HFF-Myc (cell line): ENCODE results near the gene ADH6.
A peak's percentile ranks its signal among the peaks of the same experiment; 100 is the strongest.
"Not testable (repeated sequence)": the region's sequence is repeated elsewhere in the genome, so short reads cannot be mapped to it uniquely, and the experiment has no call there.

Experiments used
- DNase-seq: peaks from one replicate; pipeline ENCODE4 v3.0.0-alpha.2; 2011; ENCODE audit warnings: low read depth; ENCODE audit errors: extremely low read depth
- H3K4me3 ChIP-seq: replicated peaks from 2 replicates; pipeline ENCODE4 v1.5.1; 2011; ENCODE audit warnings: low read depth, mild to moderate bottlenecking, control low read depth, low read length
- TF ChIP-seq, protein P1 (sequence below): IDR thresholded peaks from 2 replicates; pipeline ENCODE4 v1.5.1; 2012; ENCODE audit warnings: mild to moderate bottlenecking, low read depth, low read length, control low read depth; ENCODE audit errors: missing control alignments

The ADH6 gene

DNA sequence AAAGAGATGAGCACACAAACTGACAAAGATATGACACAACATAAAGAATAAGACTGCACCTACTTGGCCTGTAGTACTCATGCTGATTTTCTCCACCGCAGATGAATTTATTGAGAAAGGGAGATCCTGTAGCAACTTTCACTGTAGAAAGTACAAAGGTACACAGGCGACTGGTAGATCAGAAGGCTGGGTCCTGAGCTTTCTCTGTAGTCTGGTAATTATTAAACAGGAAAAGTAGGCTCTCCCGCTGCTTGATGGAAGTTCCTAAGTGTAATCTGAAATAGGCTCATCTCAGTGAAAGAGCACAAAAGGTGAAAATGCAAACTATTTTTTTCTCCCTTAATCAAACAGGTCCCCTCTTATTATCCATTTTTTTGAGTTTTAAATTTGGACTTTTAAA is at the start of gene ADH6:
Gene ADH6 (minus strand): TSS at position 175 of the 400 bp plus-strand sequence. CDS start 94 bp downstream, at position 81.
- no peak for DNase-seq
- H3K4me3 ChIP-seq = no peak within 1 kb of the TSS
- TF ChIP-seq, protein P1, sequence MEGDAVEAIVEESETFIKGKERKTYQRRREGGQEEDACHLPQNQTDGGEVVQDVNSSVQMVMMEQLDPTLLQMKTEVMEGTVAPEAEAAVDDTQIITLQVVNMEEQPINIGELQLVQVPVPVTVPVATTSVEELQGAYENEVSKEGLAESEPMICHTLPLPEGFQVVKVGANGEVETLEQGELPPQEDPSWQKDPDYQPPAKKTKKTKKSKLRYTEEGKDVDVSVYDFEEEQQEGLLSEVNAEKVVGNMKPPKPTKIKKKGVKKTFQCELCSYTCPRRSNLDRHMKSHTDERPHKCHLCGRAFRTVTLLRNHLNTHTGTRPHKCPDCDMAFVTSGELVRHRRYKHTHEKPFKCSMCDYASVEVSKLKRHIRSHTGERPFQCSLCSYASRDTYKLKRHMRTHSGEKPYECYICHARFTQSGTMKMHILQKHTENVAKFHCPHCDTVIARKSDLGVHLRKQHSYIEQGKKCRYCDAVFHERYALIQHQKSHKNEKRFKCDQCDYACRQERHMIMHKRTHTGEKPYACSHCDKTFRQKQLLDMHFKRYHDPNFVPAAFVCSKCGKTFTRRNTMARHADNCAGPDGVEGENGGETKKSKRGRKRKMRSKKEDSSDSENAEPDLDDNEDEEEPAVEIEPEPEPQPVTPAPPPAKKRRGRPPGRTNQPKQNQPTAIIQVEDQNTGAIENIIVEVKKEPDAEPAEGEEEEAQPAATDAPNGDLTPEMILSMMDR = no peak

DNA sequence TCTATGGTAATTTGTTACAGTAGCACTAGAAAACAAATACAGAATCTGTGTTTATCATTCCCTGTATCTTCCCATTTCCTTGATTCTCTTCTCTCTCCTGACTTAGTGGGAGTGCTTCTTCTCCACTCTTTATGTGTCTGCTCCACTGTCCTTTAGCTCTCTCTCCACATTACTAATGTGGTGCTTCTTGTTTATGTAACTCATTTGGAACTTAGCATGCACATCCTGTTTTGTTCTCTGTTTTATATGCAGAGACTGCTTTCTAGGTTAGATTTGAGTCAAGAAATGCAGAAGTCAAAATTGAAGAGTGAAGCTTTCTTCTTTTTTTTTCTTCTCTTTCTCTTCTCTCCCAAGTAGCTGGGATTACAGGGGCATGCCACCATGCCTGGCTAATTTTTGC is 45.9 kb upstream of the ADH6 start:
- no peak overlapping the region for H3K4me3 ChIP-seq
- DNase-seq = no peak
- TF ChIP-seq, protein P1 = no peak

DNA sequence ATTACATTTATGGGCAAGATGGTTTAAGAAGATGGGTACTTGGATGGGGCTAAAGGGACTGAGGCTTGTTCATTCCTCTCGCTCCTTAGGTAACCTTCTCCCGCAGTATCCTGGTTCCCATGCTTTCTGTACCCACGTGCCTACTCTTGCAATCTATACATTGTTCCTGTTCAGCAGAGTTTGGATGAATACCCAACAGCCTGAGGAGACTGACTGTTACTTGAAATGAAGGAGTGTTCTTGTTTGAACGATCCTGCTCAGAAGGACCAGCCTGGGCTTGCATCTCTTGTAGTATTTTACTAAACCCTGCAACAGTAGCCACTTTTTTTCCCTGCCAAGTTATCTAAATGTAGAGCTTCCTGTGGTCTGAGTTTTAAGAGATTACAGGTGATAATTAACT is 33.7 kb upstream of the ADH6 start:
- H3K4me3 ChIP-seq = no peak overlapping the region
- TF ChIP-seq, protein P1 = no peak
- DNase-seq = no peak

DNA sequence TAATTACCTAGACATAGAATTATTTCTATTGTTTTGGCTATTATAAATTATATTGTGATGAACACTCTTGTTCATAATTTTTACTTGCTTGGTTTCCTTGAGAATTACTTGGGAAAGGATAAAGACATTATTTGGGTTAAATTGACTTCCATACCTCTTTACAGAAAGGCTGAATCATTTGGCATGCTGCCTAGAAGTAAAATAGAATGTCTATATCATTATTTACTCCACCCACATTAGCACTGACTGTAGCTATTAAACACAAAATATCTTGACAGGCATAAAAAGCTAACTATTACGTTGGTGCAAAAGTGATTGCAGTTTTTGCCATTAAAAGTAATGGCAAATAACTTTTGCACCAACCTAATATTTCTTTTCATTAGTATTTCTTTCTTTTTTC is 29.7 kb upstream of the ADH6 start:
- no peak overlapping the region for H3K4me3 ChIP-seq
- TF ChIP-seq, protein P1 = no peak
- DNase-seq = no peak

DNA sequence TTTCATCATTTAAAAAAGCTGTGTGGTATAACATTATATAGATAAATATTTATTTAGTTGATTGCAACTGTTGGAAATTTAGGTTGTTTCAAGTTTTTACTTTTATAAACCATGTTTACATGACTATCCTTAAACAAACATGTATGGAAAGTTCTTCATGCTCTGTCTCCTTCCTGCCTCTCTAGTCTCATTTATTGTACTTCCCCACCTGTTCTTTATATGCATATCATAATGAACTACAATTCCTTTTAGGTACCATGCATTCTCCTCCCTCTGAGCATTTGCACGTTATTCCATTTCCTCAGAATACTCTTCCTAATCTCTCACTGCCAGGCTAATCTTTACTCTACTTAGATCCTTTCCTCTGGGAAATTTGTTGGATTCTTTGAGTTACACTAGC is 16.9 kb upstream of the ADH6 start:
- no peak overlapping the region for H3K4me3 ChIP-seq
- no peak for DNase-seq
- TF ChIP-seq, protein P1 = no peak

DNA sequence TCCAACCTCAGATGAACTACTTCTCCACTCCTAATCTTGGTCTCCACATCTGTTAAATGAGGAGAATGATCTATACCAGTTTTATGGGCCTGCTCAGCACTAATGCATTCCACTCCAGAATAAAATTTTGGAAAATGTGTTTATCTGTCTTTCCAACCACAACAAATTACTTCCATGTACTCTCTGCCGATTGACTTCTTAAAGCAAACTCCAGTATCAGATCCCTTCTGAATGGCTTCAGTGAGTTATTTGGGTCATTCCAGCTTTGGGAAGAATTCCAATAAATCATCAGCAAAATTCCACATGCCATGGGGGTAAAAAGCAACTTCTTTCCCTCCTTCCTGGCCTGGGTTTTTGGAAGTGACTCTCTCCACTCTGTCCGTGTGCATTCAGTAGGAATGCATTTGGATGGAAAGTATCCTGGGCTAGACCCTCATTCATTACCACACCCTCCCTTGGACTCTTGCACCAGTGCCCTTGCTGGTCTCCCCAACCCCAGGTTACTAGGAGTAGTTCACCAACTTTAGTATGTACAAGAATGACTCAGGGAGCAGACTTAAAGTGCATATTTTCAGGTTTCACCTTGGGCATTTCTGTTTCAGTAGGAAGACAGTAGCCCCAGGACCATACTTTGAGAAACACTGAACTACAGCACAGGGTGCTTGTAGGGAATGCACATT is 15.4 kb upstream of the ADH6 start:
- TF ChIP-seq, protein P1 = no peak
- no peak overlapping the region for H3K4me3 ChIP-seq
- peak; percentile 54 for DNase-seq

DNA sequence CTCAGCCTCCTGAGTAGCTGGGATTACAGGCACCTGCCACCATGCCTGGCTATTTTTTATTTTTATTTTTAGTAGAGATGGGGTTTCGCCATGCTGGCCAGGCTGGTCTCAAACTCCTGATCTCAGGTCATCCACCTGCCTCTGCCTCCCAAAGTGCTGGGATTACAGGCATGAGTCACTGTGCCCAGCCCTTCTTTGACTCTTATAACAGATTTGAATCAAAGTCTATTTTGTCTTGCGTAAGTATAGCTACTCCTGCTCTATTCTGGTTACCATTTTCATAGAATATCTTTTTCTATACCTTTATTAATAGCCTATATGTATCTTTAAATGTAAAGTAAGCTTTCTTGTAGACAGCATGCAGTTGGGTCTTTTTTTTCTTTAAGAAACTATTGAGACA is 14.4 kb upstream of the ADH6 start:
- H3K4me3 ChIP-seq, DNase-seq: not testable (repeated sequence)

DNA sequence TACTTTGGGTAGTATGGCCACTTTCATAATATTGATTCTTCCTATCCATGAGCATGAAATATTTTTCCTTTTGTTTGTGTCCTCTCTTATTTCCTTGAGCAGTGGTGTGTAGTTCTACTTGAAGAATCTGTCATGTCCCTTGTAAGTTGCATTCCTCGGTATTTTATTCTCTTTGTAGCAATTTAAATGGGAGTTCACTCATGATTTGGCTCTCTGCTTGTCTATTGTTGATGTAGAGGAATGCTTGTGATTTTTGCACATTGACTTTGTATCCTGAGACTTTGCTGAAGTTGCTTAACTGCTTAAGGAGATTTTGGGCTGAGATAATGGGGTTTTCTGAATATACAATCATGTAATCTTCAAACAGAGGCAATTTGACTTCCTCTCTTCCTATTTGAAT is 9.7 kb upstream of the ADH6 start:
- not testable (repeated sequence) for H3K4me3 ChIP-seq, DNase-seq

DNA sequence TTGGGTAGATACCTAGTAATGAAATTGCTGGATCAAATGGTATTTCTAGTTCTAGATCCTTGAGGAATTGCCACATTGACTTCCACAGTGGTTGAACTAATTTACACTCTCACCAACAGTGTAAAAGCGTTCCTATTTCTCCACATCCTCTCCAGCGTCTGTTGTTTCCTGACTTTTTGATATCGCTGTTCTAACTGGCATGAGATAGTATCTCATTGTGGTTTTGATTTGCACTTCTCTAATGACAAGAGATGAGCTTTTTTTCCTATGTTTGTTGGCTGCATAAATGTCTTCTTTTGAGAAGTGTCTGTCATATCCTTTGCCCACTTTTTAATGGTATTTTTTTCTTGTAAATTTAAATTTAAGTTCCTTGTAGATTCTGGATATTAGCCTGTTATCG is 8.6 kb upstream of the ADH6 start:
- not testable (repeated sequence) for H3K4me3 ChIP-seq, DNase-seq
